Measurements from ENCODE around the gene TAF3. TPM values are rescaled to one million over a fixed set of nuclear protein-coding genes. Genes with fewer than 3 reads are reported as not detected.

TAF3 gene
- total RNA-seq, 1 donor from 2014 or later = 12.7 TPM

DNA sequence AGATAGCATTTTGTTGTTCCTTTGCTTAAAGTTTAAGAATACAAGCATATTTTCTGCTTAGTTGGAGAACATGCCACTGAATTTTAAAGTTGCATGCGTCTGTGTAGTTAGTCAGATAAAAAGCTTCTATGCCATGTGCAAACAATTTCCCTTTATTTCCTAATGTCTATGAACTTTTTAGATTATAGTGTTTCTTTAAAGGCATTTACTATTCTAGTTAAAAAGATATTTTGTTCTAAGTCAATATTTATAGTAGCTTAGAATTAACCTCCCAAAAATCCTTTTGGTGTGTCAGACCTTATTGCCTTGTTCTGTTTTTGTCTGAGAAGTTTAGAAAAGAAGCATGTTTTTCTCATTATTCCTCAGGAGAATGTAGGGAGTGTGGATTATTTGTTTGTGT, 137.1 kb downstream of the TAF3 start:
- Histone ChIP-seq H3K36me3 (no peaks in the 10 kb centered on the region), H3K4me3 (no peak overlapping the region), H3K27me3 (ENCODE audit: low read depth) (no peaks in the 10 kb centered on the region), H3K27ac (replicated peaks) (no peak overlapping the region), H3K9me3 (replicated peaks) (peaks cover 9% of the 10 kb centered on the region), H3K4me1 (peaks cover 7% of the 10 kb centered on the region)
- TF ChIP-seq, protein P1, sequence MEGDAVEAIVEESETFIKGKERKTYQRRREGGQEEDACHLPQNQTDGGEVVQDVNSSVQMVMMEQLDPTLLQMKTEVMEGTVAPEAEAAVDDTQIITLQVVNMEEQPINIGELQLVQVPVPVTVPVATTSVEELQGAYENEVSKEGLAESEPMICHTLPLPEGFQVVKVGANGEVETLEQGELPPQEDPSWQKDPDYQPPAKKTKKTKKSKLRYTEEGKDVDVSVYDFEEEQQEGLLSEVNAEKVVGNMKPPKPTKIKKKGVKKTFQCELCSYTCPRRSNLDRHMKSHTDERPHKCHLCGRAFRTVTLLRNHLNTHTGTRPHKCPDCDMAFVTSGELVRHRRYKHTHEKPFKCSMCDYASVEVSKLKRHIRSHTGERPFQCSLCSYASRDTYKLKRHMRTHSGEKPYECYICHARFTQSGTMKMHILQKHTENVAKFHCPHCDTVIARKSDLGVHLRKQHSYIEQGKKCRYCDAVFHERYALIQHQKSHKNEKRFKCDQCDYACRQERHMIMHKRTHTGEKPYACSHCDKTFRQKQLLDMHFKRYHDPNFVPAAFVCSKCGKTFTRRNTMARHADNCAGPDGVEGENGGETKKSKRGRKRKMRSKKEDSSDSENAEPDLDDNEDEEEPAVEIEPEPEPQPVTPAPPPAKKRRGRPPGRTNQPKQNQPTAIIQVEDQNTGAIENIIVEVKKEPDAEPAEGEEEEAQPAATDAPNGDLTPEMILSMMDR (IDR thresholded peaks at IDR 0.05; ENCODE audit: borderline replicate concordance) = no peak
- DNase-seq = no peak
- intact Hi-C loops (cut with micrococcal nuclease) = no loop called here

DNA sequence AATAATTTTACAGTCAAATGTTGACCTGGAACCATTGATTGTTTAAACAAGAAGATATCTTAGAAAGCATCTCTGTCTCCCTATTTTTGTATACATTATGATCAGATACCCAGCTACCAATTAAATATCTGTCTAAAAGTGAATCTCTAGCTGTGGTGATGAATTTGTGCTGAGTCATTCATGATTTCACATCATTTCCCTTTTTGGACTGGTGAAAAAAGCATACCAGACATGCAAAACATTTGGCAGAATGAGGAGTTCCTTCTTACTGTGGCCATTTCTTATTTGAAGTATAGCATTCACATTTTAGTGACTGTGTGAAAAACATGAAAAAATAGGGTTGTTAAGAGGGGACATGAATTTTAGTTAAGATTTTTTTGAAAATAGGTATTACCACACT, 138.2 kb downstream of the TAF3 start:
- H3K36me3 ChIP-seq = no peaks in the 10 kb centered on the region
- intact Hi-C loops (cut with micrococcal nuclease) = no loop called here
- DNase-seq = no peak
- H3K9me3 ChIP-seq (replicated peaks) = no peaks in the 10 kb centered on the region
- TF ChIP-seq, protein P1 (IDR thresholded peaks at IDR 0.05; ENCODE audit: borderline replicate concordance) = no peak
- no peaks in the 10 kb centered on the region for H3K27me3 ChIP-seq (ENCODE audit: low read depth)
- peaks cover 7% of the 10 kb centered on the region for H3K4me1 ChIP-seq
- no peak overlapping the region for H3K27ac ChIP-seq (replicated peaks)
- no peak overlapping the region for H3K4me3 ChIP-seq

DNA sequence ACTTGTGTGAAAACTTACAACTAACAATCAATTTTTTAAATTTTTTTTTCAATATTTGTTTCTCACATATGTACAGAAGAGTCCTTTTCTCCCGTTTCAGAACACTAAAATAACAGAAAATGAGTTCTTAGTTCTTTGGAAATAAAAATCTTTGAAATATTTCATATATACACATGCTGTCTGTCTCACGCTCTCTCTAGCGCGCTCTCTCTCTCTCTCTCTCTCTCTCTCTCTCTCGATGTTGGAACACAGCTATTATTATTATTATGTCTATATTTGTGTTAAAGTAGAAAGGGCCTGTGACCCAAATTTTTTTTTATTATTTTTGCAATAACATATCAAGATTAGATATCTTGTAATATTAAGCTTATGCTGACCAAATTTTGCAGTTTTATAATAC, 139.3 kb downstream of the TAF3 start:
- no peaks in the 10 kb centered on the region for H3K27me3 ChIP-seq (ENCODE audit: low read depth)
- intact Hi-C loops (cut with micrococcal nuclease) = no loop called here
- TF ChIP-seq, protein P1 (IDR thresholded peaks at IDR 0.05; ENCODE audit: borderline replicate concordance) = no peak
- peaks cover 7% of the 10 kb centered on the region for H3K4me1 ChIP-seq
- H3K36me3 ChIP-seq = no peaks in the 10 kb centered on the region
- DNase-seq = no peak
- H3K9me3 ChIP-seq (replicated peaks) = no peaks in the 10 kb centered on the region
- no peak overlapping the region for H3K27ac ChIP-seq (replicated peaks)
- H3K4me3 ChIP-seq = no peak overlapping the region

DNA sequence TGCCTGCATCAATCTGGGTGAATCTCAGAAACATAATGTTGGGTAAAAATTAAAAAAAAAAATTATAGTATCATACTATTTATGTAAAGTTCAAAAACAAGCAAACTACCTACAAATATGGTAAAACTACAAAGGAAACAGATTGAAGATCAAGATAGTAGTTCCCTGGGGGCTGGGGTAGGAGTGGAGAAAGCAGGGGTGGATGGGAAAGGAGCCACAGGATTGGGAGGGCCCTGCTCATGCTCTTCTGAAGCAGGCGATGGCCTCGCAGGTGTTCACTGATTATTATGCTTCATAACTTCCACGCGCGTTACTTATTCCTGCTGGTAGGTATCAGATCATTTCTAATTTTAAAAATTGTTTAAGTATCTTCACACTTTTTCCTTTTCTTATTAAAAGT, 140.1 kb downstream of the TAF3 start:
- no peak overlapping the region for H3K27ac ChIP-seq (replicated peaks)
- H3K4me1 ChIP-seq = peaks cover 7% of the 10 kb centered on the region
- H3K9me3 ChIP-seq (replicated peaks) = no peaks in the 10 kb centered on the region
- TF ChIP-seq, protein P1 (IDR thresholded peaks at IDR 0.05; ENCODE audit: borderline replicate concordance) = no peak
- H3K27me3 ChIP-seq (ENCODE audit: low read depth) = no peaks in the 10 kb centered on the region
- H3K4me3 ChIP-seq = no peak overlapping the region
- intact Hi-C loops (cut with micrococcal nuclease) = no loop called here
- DNase-seq = no peak
- no peaks in the 10 kb centered on the region for H3K36me3 ChIP-seq

DNA sequence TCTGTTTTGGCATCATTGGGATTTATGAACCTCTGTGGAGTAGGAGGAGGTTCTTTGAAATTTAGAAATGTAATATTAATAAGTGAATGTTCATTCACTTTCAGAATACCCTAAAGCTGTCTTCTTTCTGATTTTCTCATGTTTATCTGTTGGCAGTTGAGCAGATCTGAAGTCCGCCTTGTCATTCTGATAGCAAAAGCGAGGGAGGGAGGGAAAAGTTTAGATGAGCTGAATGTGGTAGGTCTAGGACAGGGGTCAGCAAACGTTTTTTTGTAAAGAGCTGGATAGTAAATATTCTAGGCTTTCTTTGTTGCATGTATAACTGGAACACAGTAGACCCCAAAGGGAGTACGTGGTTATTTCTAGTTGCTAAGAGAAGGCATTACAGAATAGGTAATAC, 141.8 kb downstream of the TAF3 start:
- Histone ChIP-seq H3K36me3 (peaks cover 14% of the 10 kb centered on the region), H3K4me1 (peaks cover 7% of the 10 kb centered on the region), H3K9me3 (replicated peaks) (no peaks in the 10 kb centered on the region), H3K4me3 (no peak overlapping the region), H3K27ac (replicated peaks) (no peak overlapping the region), H3K27me3 (ENCODE audit: low read depth) (no peaks in the 10 kb centered on the region)
- intact Hi-C loops (cut with micrococcal nuclease) = no loop called here
- TF ChIP-seq, protein P1 (IDR thresholded peaks at IDR 0.05; ENCODE audit: borderline replicate concordance) = no peak
- no peak for DNase-seq

DNA sequence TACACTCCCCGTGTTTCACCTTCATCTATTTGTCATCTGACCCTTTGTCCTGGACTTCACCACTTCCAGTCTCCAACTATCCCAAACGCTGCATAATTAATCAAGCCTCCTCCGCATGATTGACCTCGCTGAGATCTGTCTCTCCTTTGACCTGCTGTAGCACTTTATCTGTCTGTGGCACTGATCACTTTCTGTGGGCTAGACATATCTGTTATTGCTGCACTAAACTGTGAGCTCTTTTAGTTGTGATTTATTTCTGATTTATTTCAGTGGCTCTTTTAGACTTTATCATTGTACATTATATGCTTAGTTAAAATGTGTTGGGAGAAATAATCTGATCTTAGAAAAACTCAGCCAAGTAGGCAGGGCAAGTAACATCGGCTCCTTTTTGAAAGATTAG, 144.3 kb downstream of the TAF3 start:
- Histone ChIP-seq H3K4me3 (no peak overlapping the region), H3K27me3 (ENCODE audit: low read depth) (no peaks in the 10 kb centered on the region), H3K36me3 (peaks cover 17% of the 10 kb centered on the region), H3K9me3 (replicated peaks) (no peaks in the 10 kb centered on the region), H3K4me1 (no peaks in the 10 kb centered on the region), H3K27ac (replicated peaks) (no peak overlapping the region)
- DNase-seq = no peak
- intact Hi-C loops (cut with micrococcal nuclease) = no loop called here
- TF ChIP-seq, protein P1 (IDR thresholded peaks at IDR 0.05; ENCODE audit: borderline replicate concordance) = no peak
